GM19438 (cell line): Measurements from ENCODE around the gene PRKN.

Experiments used
- ATAC-seq: cut with Tn5 transposase; IDR thresholded peaks from one replicate; pipeline ENCODE4 v1.9.1; 2021; ENCODE audit warnings: low read depth; ENCODE audit not compliant: unreplicated experiment

The PRKN gene

DNA sequence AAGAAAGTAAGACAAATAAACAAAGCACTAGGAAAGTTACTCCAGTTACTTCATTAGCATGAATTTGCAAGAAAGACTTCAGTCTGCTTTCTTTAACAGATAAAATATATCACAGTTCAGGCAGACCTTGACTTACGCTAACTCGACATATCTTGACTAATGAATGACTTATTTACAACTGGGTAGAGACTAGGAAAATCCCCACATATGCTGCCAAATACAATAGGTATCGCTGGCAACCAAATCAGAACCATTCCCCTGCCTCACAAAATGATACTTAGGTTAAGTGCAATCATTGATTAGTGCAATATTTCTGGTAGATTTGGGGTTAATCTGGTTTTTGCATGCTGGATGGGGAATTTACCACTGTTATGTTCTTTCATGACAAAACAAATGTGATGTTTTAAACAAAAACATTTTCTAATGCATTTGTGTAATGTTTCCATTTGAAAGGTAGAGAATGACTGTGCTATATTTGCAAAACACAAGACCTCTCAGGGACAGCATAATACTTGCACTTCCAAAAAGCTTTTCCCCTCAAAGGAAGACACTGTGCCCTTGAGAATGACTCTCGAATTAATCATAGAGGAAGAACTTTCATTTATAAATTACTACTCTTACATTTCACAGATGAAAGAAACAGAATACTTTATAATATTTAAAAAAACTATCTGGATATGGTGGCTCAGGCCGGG is 101.6 kb downstream of the PRKN start:
- no peak for ATAC-seq

- no peak for ATAC-seq
Observed at GRCh38 chr6:162622572-162622971, 105.0 kb downstream of the PRKN start.

DNA sequence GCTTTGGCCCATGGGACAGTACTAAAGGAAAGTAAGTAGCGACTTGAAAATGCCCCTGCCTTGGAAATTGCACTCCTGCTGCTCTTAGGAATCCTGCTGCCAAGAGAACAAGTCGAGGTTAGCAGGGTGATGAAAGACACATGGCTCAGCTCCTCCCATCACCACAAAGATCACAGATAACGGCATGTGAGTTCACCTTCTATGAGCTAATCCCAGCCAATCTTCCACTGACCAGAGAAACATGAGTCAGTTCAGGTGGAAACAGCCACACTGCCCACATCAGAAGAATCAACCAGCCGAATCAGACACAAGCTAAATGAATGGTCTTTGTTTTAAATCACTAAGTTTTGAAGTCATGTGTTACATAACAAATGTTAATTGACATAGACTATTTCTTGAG is 106.3 kb downstream of the PRKN start:
- ATAC-seq = no peak

- no peak for ATAC-seq
Observed at GRCh38 chr6:162620073-162620472, 107.5 kb downstream of the PRKN start.

GRCh38 chr6:162618448-162619002 is 109.0 kb downstream of the PRKN start:
- ATAC-seq = no peak

GRCh38 chr6:162615016-162615705 is 112.4 kb downstream of the PRKN start:
- ATAC-seq = no peak

DNA sequence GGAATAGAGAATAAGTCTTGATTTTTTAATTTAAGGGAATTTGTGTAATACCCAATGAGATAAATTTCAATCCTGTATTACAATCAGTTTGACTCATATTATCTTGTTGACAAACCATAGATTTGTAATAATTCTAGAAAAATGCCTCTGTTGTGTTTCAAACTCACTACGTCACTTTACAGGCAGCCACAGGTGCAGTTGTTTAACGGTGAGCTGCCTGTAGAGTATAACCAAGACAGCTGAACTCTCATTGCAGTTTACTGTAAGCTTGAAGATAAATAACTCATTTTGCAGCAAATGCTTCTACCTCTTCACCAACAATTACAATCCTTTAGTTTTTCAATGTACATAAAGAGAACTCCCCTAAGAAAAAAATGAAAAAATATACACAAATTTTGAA is 114.3 kb downstream of the PRKN start:
- ATAC-seq = no peak

DNA sequence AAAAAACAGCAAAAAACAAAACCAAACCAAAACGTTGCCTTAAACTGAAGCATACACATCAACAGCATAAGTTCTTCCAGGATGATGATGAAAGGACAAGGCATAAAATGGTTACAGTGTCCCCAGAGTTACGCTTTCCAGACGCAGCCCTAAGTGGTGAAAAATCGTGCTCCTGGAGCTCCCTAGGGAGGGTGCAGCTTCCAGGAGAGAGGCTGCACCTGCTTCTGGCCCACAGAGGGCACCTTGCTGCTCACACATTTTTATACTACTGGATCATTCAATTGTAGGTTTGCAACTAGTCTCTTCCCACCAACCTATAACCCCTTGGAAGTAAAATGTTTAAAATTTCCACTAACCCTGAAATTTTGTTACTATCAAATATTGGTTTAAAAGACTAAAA is 115.0 kb downstream of the PRKN start:
- ATAC-seq = no peak

DNA sequence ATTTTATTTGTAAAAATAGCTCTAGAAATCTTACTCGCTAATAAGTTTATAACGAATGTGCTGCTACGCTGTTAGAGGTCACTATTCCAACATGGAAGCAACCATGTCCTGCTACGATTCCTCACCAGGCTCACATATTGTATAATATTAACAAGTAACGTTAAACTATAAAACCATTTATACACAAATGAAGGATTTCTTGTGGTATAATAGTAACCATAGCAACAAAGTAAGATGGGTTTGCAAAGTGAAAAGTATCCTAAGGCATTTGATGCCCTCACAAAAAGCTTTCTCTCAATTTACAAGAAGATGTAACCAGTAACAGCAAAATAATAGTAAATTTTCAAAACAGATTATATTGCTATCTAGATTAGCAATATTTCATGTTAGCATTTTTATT is 117.2 kb downstream of the PRKN start:
- ATAC-seq = no peak

- no peak for ATAC-seq
Observed at GRCh38 chr6:162605881-162606280, 121.7 kb downstream of the PRKN start.

DNA sequence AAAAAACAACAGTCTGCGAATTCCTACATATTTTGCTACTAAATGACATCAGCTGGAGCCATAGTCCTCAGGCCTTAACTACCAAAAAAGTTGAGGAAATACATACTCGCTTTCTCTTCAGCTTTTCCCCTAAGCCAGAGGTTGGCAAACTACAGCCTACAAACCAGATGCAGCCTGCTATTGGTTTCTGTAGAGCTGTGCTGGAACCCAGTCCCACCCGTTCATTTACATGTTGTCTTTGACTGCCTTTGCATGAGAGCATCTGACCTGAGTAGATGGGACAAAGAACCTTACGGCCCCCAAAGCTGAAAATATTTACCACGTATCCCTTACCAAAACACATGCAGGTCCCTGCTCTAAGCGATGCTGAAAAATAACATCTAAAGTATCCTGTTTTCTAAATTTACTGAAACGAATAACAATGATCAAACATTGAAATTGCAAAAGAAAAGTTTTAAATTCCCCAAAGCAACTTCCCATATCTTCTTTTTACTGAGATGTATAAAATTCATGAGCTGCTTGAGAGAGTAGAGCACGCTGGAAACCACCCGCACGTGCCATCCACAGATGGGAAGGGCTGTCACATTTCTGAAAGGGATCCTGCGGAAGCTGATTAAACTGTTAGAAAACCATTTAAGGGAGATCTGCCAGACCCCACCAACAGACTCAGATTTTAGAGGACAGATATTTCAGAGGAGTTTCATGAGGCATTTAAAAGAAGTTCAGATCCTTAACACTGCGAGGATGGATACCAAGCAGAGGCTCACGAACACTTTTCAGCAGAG is 124.1 kb downstream of the PRKN start:
- ATAC-seq = no peak

GRCh38 chr6:162602759-162603158 is 124.8 kb downstream of the PRKN start:
- ATAC-seq = no peak

DNA sequence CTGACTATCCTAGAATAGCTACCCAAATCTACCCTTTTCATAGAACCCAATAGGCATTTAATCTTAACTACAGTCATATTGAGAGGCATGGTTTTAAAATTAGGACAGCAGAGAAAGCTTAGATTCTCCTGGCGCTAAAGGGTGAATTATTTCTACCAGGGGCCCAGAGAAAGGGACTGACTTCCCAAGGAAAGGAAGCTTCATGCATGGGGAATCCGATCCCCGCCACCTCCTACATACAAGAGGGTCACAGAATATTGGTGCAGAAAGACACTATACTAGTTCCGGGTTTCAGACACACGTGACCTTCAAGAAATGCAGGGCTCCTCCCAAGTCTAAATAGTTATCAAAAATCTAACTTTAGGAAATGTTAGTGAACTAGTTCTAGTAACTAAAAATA is 130.9 kb downstream of the PRKN start:
- no peak for ATAC-seq

GRCh38 chr6:162591517-162591916 is 136.0 kb downstream of the PRKN start:
- ATAC-seq = no peak

- ATAC-seq = no peak
Observed at GRCh38 chr6:162581988-162582780, 145.4 kb downstream of the PRKN start.

DNA sequence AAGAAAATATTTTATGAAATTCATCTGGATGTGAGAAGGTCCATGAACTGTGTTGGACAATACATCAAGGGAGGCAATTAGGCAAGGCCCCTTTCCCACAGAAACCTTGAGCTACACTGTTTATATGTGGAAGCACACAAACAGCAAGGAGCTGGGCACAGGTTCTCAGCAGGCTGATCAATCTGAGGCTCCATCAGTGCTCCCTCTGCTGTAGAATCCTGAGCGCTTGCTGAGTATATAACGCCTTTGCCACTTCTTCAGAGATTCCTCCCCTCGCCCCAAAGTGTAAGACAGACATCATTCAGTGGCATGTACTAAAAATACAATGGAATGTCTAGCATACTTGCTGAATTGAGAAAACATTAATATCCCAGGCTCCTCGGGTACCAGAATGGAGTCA is 146.9 kb downstream of the PRKN start:
- no peak for ATAC-seq

DNA sequence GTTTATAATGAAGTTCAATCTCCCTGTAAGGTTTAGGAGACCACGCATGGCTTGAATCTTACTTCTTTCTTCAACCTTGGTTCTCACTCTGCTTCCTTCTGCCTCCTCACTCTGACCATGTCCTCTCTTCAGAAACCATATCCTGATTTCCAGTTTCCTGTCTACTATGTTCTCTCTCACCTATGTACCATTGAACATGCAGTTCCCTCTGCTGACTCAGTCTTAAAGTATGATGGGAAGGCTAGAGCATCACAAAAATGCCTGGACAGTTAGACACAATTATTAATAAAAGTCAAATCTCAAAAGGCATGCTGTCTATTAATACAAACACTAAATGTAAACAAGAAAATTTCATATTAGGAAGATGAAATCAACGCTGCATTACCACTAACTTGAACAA is 151.6 kb downstream of the PRKN start:
- no peak for ATAC-seq

- ATAC-seq = no peak
Observed at GRCh38 chr6:162572240-162572639, 155.3 kb downstream of the PRKN start.

DNA sequence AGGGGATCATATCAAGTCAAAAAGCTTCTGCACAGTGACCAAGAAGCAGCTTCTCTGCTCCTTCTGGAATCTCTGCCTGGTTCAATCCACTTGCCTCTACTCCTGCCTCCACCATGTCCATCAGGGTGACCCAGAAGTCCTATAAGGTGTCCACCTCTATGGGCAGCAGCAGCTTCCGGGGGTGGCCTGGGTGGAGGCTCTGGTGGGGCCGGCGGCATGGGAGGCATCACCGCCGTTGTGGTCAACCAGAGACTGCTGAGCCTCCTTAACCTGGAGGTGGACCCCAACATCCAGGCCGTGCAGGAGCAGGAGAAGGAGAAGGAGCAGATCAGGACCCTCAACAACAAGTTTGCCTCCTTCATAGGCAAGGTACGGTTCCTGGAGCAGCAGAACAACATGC is 159.3 kb downstream of the PRKN start:
- no peak for ATAC-seq

DNA sequence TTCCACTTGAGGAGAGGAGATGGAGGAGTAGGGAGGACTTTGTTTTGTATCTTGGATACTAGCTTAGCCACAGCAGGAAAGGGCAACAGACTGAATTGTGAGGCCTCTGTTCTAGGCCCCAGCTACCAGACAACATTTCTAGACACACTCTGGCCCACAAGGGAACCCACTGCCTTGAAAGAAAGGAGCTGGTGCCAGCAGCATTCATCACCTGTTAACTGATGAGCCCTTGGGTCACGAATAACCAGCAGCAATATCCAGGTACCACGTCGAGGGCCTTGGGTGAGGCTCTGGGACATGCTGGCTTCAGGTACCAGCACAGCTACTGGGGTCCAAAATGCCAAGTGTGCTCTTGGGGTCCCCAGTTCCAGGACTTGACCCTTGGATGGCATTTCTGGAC is 165.5 kb downstream of the PRKN start:
- no peak for ATAC-seq

DNA sequence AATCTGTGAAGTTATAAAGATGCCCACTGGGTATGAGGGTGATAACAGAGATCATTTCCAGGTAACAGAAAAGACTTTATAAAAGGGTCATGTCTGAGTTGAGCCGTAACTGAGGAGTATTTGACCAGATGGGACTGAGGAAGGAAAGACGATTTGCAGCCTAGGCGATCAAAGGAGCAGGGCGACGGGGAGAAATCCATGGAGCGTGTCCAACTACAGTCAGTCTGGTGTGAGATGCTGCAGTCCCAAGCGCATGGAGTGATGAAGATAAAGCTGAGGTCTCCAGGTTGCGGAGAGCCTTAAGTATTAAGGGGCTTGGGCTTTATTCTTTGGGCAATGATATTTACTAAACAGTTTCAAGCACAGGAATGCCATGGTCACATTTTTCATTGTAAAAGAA is 166.7 kb downstream of the PRKN start:
- ATAC-seq = no peak
